ENCODE data around the gene ORC3.

Gene ORC3

DNA sequence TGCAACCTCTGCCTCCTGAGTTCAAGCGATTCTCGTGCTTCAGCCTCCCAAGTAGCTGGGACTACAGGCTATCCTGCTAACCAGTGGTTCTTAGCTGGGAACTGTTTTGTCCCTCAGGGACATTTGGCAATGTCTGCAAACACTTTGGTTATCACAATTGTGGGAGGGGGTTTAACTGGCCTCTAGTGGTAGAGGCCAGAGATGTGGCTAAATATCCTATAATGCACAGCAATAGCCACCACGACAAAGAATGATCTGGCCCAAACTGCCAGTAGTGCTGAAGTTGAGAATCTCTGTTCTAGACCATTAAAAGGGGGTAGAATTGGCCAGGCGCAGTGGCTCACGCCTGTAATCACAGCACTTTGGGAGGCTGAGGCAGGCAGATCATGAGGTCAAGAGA, 83.3 kb downstream of the ORC3 start:
- POLR2A ChIA-PET = interaction anchor here (0.7 to 1.5 kb wide), 2 partner anchors 29 to 30 kb away, joined by 3 to 8 read pairs; partner anchors contain the start of gene AKIRIN2
- Histone ChIP-seq H3K4me1 (ENCODE audit: control insufficient read depth, insufficient read depth, low read length) (no peaks in the 10 kb centered on the region), H3K36me3 (ENCODE audit: control insufficient read depth in 2 of 2, insufficient read depth in 1 of 2, low read length in 2 of 2) (peaks cover 51 to 86% of the 10 kb centered on the region in 2 experiments), H3K9me3 (ENCODE audit: control insufficient read depth, insufficient read depth, low read depth, low read length) (no peaks in the 10 kb centered on the region), H3K27ac (ENCODE audit: extremely low read depth, low read depth, low read length) (no peak overlapping the region), H3K4me3 (ENCODE audit: low read depth, low read length) (no peak overlapping the region)
- CTCF ChIA-PET = interaction anchor here (0.7 kb wide), 1 partner anchor 14 kb away, joined by 4 read pairs; no protein-coding TSS in a partner anchor
- TF ChIP-seq ZNF768 (tag by site-specific recombination; IDR thresholded peaks at IDR 0.05) (peak; percentile 53; the same call in 1 of the 2 replicates), ZBTB48 (tag by site-specific recombination; IDR thresholded peaks at IDR 0.05) (no peak)

DNA sequence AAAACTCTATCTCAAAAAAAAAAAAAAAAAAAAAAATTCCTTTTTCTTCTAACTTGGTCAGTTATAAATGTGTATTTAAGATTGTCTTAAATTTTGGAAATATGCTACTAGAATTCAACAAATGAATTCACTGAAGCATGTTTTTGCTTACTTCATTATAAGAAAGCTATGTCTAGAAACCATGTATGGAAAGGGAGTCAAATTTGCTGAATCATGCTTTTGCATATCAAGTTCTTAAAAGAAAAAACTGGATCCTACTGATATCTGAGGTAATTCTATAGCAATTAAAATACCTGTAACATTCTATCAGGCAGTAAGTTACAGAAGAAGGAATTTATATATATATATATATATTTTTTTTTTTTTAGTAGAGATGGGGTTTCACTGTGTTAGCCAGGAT, 84.4 kb downstream of the ORC3 start:
- TF ChIP-seq, protein P1, sequence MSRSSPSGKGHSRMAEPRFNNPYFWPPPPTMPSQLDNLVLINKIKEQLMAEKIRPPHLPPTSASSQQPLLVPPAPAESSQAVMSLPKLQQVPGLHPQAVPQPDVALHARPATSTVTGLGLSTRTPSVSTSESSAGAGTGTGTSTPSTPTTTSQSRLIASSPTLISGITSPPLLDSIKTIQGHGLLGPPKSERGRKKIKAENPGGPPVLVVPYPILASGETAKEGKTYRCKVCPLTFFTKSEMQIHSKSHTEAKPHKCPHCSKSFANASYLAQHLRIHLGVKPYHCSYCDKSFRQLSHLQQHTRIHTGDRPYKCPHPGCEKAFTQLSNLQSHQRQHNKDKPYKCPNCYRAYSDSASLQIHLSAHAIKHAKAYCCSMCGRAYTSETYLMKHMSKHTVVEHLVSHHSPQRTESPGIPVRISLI (tag by site-specific recombination; IDR thresholded peaks at IDR 0.05) = peak; percentile 77
- TF ChIP-seq, protein P2, sequence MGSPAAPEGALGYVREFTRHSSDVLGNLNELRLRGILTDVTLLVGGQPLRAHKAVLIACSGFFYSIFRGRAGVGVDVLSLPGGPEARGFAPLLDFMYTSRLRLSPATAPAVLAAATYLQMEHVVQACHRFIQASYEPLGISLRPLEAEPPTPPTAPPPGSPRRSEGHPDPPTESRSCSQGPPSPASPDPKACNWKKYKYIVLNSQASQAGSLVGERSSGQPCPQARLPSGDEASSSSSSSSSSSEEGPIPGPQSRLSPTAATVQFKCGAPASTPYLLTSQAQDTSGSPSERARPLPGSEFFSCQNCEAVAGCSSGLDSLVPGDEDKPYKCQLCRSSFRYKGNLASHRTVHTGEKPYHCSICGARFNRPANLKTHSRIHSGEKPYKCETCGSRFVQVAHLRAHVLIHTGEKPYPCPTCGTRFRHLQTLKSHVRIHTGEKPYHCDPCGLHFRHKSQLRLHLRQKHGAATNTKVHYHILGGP (tag by site-specific recombination; IDR thresholded peaks at IDR 0.05) = no peak
- Histone ChIP-seq H3K36me3 (ENCODE audit: control insufficient read depth in 2 of 2, insufficient read depth in 1 of 2, low read length in 2 of 2) (peaks cover 62 to 86% of the 10 kb centered on the region in 2 experiments), H3K4me3 (ENCODE audit: low read depth, low read length) (no peak overlapping the region), H3K4me1 (ENCODE audit: control insufficient read depth, insufficient read depth, low read length) (no peaks in the 10 kb centered on the region), H3K9me3 (ENCODE audit: control insufficient read depth, insufficient read depth, low read depth, low read length) (no peaks in the 10 kb centered on the region), H3K27ac (ENCODE audit: extremely low read depth, low read depth, low read length) (no peak overlapping the region)
- ChIA-PET POLR2A (interaction anchor here (0.8 kb wide), 1 partner anchor 11 kb away, joined by 5 read pairs; no protein-coding TSS in a partner anchor), CTCF (interaction anchor here (0.6 kb wide), 1 partner anchor 19 kb away, joined by 3 read pairs; no protein-coding TSS in a partner anchor)

DNA sequence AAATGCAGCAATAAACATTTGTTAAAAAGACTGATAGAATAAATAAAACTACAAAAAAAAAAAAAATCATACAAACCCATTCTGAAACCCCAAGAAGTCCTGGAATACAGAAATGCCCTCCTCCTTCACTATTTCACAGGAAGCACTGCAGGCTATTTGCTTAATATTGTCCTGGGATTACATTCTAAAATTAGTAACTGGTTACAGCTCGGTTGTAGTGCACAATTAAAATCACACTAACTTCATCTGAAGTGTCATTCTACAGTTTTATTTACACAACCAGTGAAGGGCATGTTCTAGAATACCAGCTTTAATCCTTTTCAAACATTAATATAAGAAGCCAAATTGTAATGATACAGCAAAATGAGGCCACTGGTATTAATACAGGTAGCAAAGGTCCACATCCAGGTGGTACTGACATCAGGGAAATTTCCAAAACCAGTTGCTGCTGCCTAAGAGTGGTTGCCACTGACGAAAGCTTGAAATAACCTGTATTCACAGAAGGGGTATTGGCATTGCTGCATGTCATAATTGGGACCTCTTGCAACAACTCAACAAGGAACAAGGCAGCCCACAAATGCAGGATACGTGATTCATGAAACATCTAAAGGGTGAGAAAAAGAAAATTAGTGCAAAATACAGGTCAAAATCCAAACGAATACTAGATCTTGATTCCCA, 85.2 kb downstream of the ORC3 start:
- Histone ChIP-seq H3K4me3 (ENCODE audit: low read depth, low read length) (no peak overlapping the region), H3K27ac (ENCODE audit: extremely low read depth, low read depth, low read length) (no peak overlapping the region), H3K4me1 (ENCODE audit: control insufficient read depth, insufficient read depth, low read length) (no peaks in the 10 kb centered on the region), H3K36me3 (ENCODE audit: control insufficient read depth in 2 of 2, insufficient read depth in 1 of 2, low read length in 2 of 2) (peaks cover 65 to 86% of the 10 kb centered on the region in 2 experiments), H3K9me3 (ENCODE audit: control insufficient read depth, insufficient read depth, low read depth, low read length) (no peaks in the 10 kb centered on the region)
- POLR2A ChIA-PET = interaction anchor here (0.7 kb wide), 1 partner anchor 19 kb away, joined by 5 read pairs; no protein-coding TSS in a partner anchor
- CTCF ChIA-PET = no interaction called here
- TF ChIP-seq ZNF174 (tag by site-specific recombination; IDR thresholded peaks at IDR 0.05) (no peak), EGR2 (tag by site-specific recombination; IDR thresholded peaks at IDR 0.05; ENCODE audit: low read depth) (no peak), ZNF423 (tag by site-specific recombination; IDR thresholded peaks at IDR 0.05) (no peak), SCRT1 (tag by site-specific recombination; IDR thresholded peaks at IDR 0.05; ENCODE audit: borderline replicate concordance) (no peak), ZNF433 (tag by site-specific recombination; IDR thresholded peaks at IDR 0.05; ENCODE audit: low read depth) (no peak), ZSCAN23 (tag by site-specific recombination; IDR thresholded peaks at IDR 0.05) (no peak), ZNF677 (tag by site-specific recombination; IDR thresholded peaks at IDR 0.05) (no peak)
- TF ChIP-seq, protein P3, sequence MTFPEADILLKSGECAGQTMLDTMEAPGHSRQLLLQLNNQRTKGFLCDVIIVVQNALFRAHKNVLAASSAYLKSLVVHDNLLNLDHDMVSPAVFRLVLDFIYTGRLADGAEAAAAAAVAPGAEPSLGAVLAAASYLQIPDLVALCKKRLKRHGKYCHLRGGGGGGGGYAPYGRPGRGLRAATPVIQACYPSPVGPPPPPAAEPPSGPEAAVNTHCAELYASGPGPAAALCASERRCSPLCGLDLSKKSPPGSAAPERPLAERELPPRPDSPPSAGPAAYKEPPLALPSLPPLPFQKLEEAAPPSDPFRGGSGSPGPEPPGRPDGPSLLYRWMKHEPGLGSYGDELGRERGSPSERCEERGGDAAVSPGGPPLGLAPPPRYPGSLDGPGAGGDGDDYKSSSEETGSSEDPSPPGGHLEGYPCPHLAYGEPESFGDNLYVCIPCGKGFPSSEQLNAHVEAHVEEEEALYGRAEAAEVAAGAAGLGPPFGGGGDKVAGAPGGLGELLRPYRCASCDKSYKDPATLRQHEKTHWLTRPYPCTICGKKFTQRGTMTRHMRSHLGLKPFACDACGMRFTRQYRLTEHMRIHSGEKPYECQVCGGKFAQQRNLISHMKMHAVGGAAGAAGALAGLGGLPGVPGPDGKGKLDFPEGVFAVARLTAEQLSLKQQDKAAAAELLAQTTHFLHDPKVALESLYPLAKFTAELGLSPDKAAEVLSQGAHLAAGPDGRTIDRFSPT (tag by site-specific recombination; IDR thresholded peaks at IDR 0.05) = no peak
- TF ChIP-seq, protein P4, sequence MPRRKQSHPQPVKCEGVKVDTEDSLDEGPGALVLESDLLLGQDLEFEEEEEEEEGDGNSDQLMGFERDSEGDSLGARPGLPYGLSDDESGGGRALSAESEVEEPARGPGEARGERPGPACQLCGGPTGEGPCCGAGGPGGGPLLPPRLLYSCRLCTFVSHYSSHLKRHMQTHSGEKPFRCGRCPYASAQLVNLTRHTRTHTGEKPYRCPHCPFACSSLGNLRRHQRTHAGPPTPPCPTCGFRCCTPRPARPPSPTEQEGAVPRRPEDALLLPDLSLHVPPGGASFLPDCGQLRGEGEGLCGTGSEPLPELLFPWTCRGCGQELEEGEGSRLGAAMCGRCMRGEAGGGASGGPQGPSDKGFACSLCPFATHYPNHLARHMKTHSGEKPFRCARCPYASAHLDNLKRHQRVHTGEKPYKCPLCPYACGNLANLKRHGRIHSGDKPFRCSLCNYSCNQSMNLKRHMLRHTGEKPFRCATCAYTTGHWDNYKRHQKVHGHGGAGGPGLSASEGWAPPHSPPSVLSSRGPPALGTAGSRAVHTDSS (tag by site-specific recombination; IDR thresholded peaks at IDR 0.05) = no peak
